Fibroblast of skin of right biceps (primary cell): ENCODE data around the gene RUNX3.
"Not testable (repeated sequence)": the region's sequence is repeated elsewhere in the genome, so short reads cannot be mapped to it uniquely, and the experiment has no call there.

Experiments used
- DNase-seq: peaks from one replicate; pipeline ENCODE4 v3.0.0-alpha.2; 2013

Gene RUNX3

GRCh38 chr1:24930260-24931145 lies at the start of gene RUNX3:
Gene RUNX3, minus strand, starts transcription at chr1:24930276. Its CDS starts 408 bp downstream, at chr1:24929868.
- peak; percentile 76 for DNase-seq

- not testable (repeated sequence) for DNase-seq
Measured at GRCh38 chr1:24979232-24979631, 49.2 kb upstream of the RUNX3 start.

- DNase-seq = no peak
Measured at GRCh38 chr1:24978383-24979032, 48.4 kb upstream of the RUNX3 start.

GRCh38 chr1:24975391-24975790 lies 45.3 kb upstream of the RUNX3 start:
- no peak for DNase-seq

- no peak for DNase-seq
Measured at GRCh38 chr1:24973315-24973714, 43.2 kb upstream of the RUNX3 start.

- no peak for DNase-seq
Measured at GRCh38 chr1:24972915-24973242, 42.8 kb upstream of the RUNX3 start.

GRCh38 chr1:24972221-24972914 lies 42.3 kb upstream of the RUNX3 start:
- peak; percentile 28 for DNase-seq

GRCh38 chr1:24970926-24971875 lies 41.1 kb upstream of the RUNX3 start:
- peak; percentile 63 for DNase-seq

- peak; percentile 76 for DNase-seq
Measured at GRCh38 chr1:24970399-24970753, 40.3 kb upstream of the RUNX3 start.

- DNase-seq = no peak
Measured at GRCh38 chr1:24969596-24970398, 39.7 kb upstream of the RUNX3 start.

- DNase-seq = no peak
Measured at GRCh38 chr1:24968941-24969585, 39.0 kb upstream of the RUNX3 start.

- no peak for DNase-seq
Measured at GRCh38 chr1:24967962-24968361, 37.9 kb upstream of the RUNX3 start.

- no peak for DNase-seq
Measured at GRCh38 chr1:24967555-24967954, 37.5 kb upstream of the RUNX3 start.

GRCh38 chr1:24966724-24967346 lies 36.8 kb upstream of the RUNX3 start:
- peak; percentile 93 for DNase-seq

- no peak for DNase-seq
Measured at GRCh38 chr1:24966121-24966723, 36.1 kb upstream of the RUNX3 start.

- no peak for DNase-seq
Measured at GRCh38 chr1:24965571-24965930, 35.5 kb upstream of the RUNX3 start.

GRCh38 chr1:24964811-24965570 lies 34.9 kb upstream of the RUNX3 start:
- peak; percentile 90 for DNase-seq

GRCh38 chr1:24963943-24964693 lies 34.0 kb upstream of the RUNX3 start:
- DNase-seq = no peak
